Nephron progenitor cell (in vitro differentiated cells): ENCODE data around the gene ECHS1.
"Not testable (repeated sequence)": the region's sequence is repeated elsewhere in the genome, so short reads cannot be mapped to it uniquely, and the experiment has no call there.

Experiments
- DNase-seq: peaks from one replicate; pipeline ENCODE4 v3.0.0; 2021
- H3K27ac Mint-ChIP-seq: 2 replicates; pipeline ENCODE4 v1.8.0; 2021; ENCODE audit warnings: mild to moderate bottlenecking, moderate library complexity, mixed read lengths
- H3K27me3 Mint-ChIP-seq: 2 replicates; pipeline ENCODE4 v1.8.0; 2021; ENCODE audit warnings: mild to moderate bottlenecking, low read depth, mixed read lengths; ENCODE audit not compliant: poor library complexity
- H3K36me3 Mint-ChIP-seq: 2 replicates; pipeline ENCODE4 v1.8.0; 2021; ENCODE audit warnings: low read depth, mixed read lengths
- H3K4me1 Mint-ChIP-seq: 2 replicates; pipeline ENCODE4 v1.8.0; 2021; ENCODE audit warnings: mixed read lengths
- H3K4me3 Mint-ChIP-seq: 2 replicates; pipeline ENCODE4 v1.8.0; 2021; ENCODE audit warnings: mild to moderate bottlenecking, moderate library complexity, mixed read lengths
- H3K9me3 Mint-ChIP-seq: 2 replicates; pipeline ENCODE4 v1.8.0; 2021; ENCODE audit warnings: mild to moderate bottlenecking, moderate library complexity, mixed read lengths
- CTCF ChIP-seq: fragments of 200-600 bp; sonication (generic); IDR thresholded peaks from 2 replicates; pipeline ENCODE4 v1.5.0; 2021; ENCODE audit warnings: antibody characterized with exemption

ECHS1 gene

GRCh38 chr10:133388973-133389818 is 16.0 kb upstream of the ECHS1 start:
- no peak for DNase-seq

GRCh38 chr10:133388236-133388972 is 15.2 kb upstream of the ECHS1 start:
- DNase-seq: no peak
- H3K9me3 Mint-ChIP-seq: no peaks in the 10 kb centered on the region
- no peaks in the 10 kb centered on the region for H3K36me3 Mint-ChIP-seq
- no peak overlapping the region for H3K27ac Mint-ChIP-seq
- H3K4me3 Mint-ChIP-seq: no peak overlapping the region
- H3K4me1 Mint-ChIP-seq: peaks cover 19% of the 10 kb centered on the region
- peaks cover 24% of the 10 kb centered on the region for H3K27me3 Mint-ChIP-seq
- TF ChIP-seq CTCF: no peak

More at GRCh38 chr10:133388973-133389818, 16.0 kb upstream of the ECHS1 start:
- Mint-ChIP-seq H3K27me3 (peaks cover 22% of the 10 kb centered on the region), H3K9me3 (no peaks in the 10 kb centered on the region), H3K4me3 (no peak overlapping the region), H3K36me3 (no peaks in the 10 kb centered on the region), H3K27ac (no peak overlapping the region), H3K4me1 (peaks cover 19% of the 10 kb centered on the region)
- TF ChIP-seq CTCF: no peak

- not testable (repeated sequence) for H3K36me3 Mint-ChIP-seq, H3K27ac Mint-ChIP-seq, H3K9me3 Mint-ChIP-seq, DNase-seq, H3K4me3 Mint-ChIP-seq
- peaks cover 19% of the 10 kb centered on the region for H3K4me1 Mint-ChIP-seq
- peaks cover 35% of the 10 kb centered on the region for H3K27me3 Mint-ChIP-seq
Measured at GRCh38 chr10:133386951-133387350, 13.8 kb upstream of the ECHS1 start.

GRCh38 chr10:133385214-133385613 is 12.1 kb upstream of the ECHS1 start:
- Mint-ChIP-seq H3K9me3 (no peaks in the 10 kb centered on the region), H3K4me3 (no peak overlapping the region), H3K36me3 (peaks cover 5% of the 10 kb centered on the region), H3K27ac (no peak overlapping the region), H3K4me1 (peaks cover 19% of the 10 kb centered on the region), H3K27me3 (peaks cover 48% of the 10 kb centered on the region)
- DNase-seq: no peak
- no peak for TF ChIP-seq CTCF

- peaks cover 53% of the 10 kb centered on the region for H3K27me3 Mint-ChIP-seq
- TF ChIP-seq CTCF: no peak
Measured at GRCh38 chr10:133384071-133384470, 10.9 kb upstream of the ECHS1 start.

GRCh38 chr10:133383551-133383950 is 10.4 kb upstream of the ECHS1 start:
- no peaks in the 10 kb centered on the region for H3K9me3 Mint-ChIP-seq
- H3K27ac Mint-ChIP-seq: no peak overlapping the region
- H3K4me1 Mint-ChIP-seq: peaks cover 9% of the 10 kb centered on the region
- H3K4me3 Mint-ChIP-seq: no peak overlapping the region
- H3K27me3 Mint-ChIP-seq: peaks cover 53% of the 10 kb centered on the region
- DNase-seq: no peak
- peaks cover 5% of the 10 kb centered on the region for H3K36me3 Mint-ChIP-seq
- no peak for TF ChIP-seq CTCF

More at GRCh38 chr10:133384071-133384470, 10.9 kb upstream of the ECHS1 start:
- H3K27ac Mint-ChIP-seq: no peak overlapping the region
- no peaks in the 10 kb centered on the region for H3K9me3 Mint-ChIP-seq
- H3K36me3 Mint-ChIP-seq: peaks cover 5% of the 10 kb centered on the region
- H3K4me3 Mint-ChIP-seq: no peak overlapping the region
- H3K4me1 Mint-ChIP-seq: peaks cover 13% of the 10 kb centered on the region
- DNase-seq: no peak
